GM12872 (cell line): ENCODE measurements around the gene TPO.

Experiments
- CTCF ChIP-seq: IDR thresholded peaks from 3 replicates; pipeline ENCODE4 v1.5.1; 2011; ENCODE audit warnings: low read depth, mild to moderate bottlenecking, low read length, moderate library complexity; ENCODE audit not compliant: insufficient read depth

The TPO gene

DNA sequence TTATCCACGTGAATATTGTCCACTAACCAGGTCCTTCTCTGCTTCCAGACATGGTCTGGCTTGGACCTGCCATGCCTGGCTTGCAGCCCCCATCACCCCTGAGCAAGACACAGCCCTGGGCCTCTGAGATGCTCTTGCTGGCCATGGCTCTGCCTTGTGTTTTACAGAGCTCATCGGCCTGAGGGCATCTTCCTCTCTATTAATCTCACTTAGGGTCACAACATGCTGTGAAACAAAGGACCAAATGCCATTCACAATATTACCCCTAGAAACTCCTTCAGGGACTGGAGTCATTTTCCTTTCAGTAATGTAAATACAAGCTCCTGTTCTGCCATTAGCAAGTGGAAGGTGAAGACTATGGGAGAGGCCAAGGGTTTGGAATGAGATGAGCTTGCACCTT lies 6.8 kb upstream of the TPO start:
- no peak for TF ChIP-seq CTCF

DNA sequence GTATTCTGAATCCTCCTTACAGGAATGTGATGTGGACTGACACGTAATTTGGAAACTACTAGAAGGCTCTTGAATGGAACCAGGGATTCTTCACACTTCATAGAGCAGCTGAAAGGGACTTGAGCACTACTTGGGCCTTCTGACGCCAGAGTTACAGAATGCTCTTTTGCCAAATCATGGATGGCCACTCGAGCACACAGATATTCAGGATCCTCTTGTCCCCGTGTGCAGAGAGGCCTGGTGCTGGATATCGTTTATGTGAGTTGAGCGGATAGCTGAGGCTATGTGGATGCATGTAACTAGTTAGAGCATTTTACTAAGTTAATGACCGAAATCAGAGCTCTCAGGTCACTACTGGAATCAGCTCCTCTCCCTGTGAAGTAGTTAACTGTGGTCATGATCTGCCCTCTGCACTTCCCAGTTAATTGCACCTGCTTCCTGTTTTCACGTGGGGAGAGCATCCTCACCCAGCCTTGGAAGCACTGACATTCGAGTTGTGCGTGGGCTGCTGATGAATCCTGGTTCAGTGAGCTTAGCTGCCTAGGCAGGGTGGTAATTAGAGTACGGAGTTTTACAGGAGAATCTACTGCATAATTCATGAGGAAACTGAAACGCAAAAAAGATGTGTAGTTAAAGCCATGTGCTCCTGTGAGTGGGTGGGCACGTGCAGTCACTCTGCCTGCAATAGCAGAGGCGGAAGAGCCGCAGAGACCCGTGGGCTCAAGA lies 5.2 kb upstream of the TPO start:
- TF ChIP-seq CTCF: no peak

DNA sequence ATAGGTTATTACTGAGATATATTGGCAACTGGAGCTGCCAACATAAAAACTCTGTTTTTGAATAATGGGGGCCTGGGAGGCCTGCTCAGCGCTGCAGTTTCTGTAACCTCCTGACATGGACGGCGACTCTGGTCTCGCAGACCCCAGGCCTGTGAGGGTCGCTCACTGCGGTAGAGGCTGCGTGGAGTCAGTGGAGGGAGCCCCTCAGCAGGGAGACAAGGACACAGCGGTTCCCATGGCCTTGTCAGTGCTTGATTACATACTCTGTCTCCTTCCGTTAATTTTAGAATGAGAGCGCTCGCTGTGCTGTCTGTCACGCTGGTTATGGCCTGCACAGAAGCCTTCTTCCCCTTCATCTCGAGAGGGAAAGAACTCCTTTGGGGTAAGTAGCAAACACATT lies 858 bp downstream of the TPO start:
- no peak for TF ChIP-seq CTCF

GRCh38 chr2:1415501-1415900 lies 2.2 kb downstream of the TPO start:
- no peak for TF ChIP-seq CTCF

DNA sequence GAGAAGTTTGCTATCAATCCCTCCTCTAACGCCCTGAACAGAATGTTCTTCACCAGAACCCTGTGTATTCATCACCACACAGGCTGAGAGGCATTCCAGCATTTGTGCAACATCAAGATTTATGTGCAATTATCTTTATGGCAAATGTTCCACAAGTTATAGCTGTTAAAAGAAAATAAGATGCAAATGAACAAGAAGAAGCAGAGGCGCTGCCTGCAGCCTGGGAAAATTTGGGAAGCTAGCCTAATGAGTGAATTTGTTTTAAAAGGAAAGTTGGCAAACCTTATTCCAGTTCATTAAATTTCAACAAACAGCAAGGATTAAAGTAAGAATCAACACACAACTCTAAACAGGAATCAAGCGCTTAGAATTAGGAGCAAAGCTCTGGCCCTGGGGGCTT lies 5.3 kb downstream of the TPO start:
- TF ChIP-seq CTCF: no peak

GRCh38 chr2:1420746-1421480 lies 7.7 kb downstream of the TPO start:
- no peak for TF ChIP-seq CTCF

GRCh38 chr2:1421731-1422130 lies 8.5 kb downstream of the TPO start:
- TF ChIP-seq CTCF: no peak
